ENCODE results near the gene SSC4D. TPM values are rescaled to one million over a fixed set of nuclear protein-coding genes. Genes with fewer than 3 reads are reported as not detected.

SSC4D gene
- polyA plus RNA-seq, 1 donor from 2014 or later, result 2.5 TPM

GRCh38 chr7:76354981-76355730 is 54.3 kb downstream of the SSC4D start:
- Histone ChIP-seq H3K9me2 (ENCODE audit: insufficient read depth, low read length) (no peaks in the 10 kb centered on the region), H3K27me3 (ENCODE audit: insufficient read depth, low read depth, low read length) (no peaks in the 10 kb centered on the region), H3K9ac (ENCODE audit: low read length) (no peak overlapping the region), H4K20me1 (ENCODE audit: insufficient read depth) (peaks cover 30% of the 10 kb centered on the region), H2AFZ (ENCODE audit: low read depth, low read length) (no peak overlapping the region), H3K27ac (ENCODE audit: low read length) (peak overlapping the region; percentile 0), H3K79me2 (replicated peaks; ENCODE audit: insufficient read depth, low read length) (peaks cover 81% of the 10 kb centered on the region), H3K36me3 (ENCODE audit: insufficient read depth, low read length) (peaks cover 19% of the 10 kb centered on the region), H3K9me3 (ENCODE audit: low read length) (no peaks in the 10 kb centered on the region), H3K4me2 (ENCODE audit: low read length) (peak overlapping the region; percentile 85), H3F3A (ENCODE audit: insufficient read depth, low read length, poor library complexity, severe bottlenecking) (peaks cover 10% of the 10 kb centered on the region), H3K4me3 (ENCODE audit: low read length) (peak overlapping the region; percentile 99)
- TF ChIP-seq CTCF (IDR thresholded peaks at IDR 0.05; ENCODE audit: poor library complexity, severe bottlenecking) (no peak), EZH2 (IDR thresholded peaks at IDR 0.05; ENCODE audit: borderline replicate concordance, insufficient read depth, low read length, poor library complexity, severe bottlenecking) (no peak), MXI1 (conservative IDR thresholded peaks at IDR 0.05; ENCODE audit: poor library complexity, severe bottlenecking) (no peak), TAF1 (IDR thresholded peaks at IDR 0.05; ENCODE audit: low read depth) (no peak), RAD21 (conservative IDR thresholded peaks at IDR 0.05) (no peak), SMC3 (conservative IDR thresholded peaks at IDR 0.05; ENCODE audit: poor library complexity) (no peak), POLR2AphosphoS5 (IDR thresholded peaks at IDR 0.05) (no peak)

GRCh38 chr7:76354516-76354915 is 55.0 kb downstream of the SSC4D start:
- H3K79me2 ChIP-seq (replicated peaks; ENCODE audit: insufficient read depth, low read length), result peaks cover 88% of the 10 kb centered on the region
- H2AFZ ChIP-seq (ENCODE audit: low read depth, low read length), result no peak overlapping the region
- no peaks in the 10 kb centered on the region for H3K9me2 ChIP-seq (ENCODE audit: insufficient read depth, low read length)
- no peak overlapping the region for H3K4me2 ChIP-seq (ENCODE audit: low read length)
- H3K36me3 ChIP-seq (ENCODE audit: insufficient read depth, low read length), result peaks cover 23% of the 10 kb centered on the region
- H3K27ac ChIP-seq (ENCODE audit: low read length), result no peak overlapping the region
- H3K9me3 ChIP-seq (ENCODE audit: low read length), result no peaks in the 10 kb centered on the region
- H3K4me3 ChIP-seq (ENCODE audit: low read length), result peak overlapping the region; percentile 99
- peaks cover 37% of the 10 kb centered on the region for H4K20me1 ChIP-seq (ENCODE audit: insufficient read depth)
- H3K9ac ChIP-seq (ENCODE audit: low read length), result no peak overlapping the region
- no peaks in the 10 kb centered on the region for H3K27me3 ChIP-seq (ENCODE audit: insufficient read depth, low read depth, low read length)
- H3F3A ChIP-seq (ENCODE audit: insufficient read depth, low read length, poor library complexity, severe bottlenecking), result peaks cover 10% of the 10 kb centered on the region
- TF ChIP-seq RAD21 (conservative IDR thresholded peaks at IDR 0.05) (no peak), EZH2 (IDR thresholded peaks at IDR 0.05; ENCODE audit: borderline replicate concordance, insufficient read depth, low read length, poor library complexity, severe bottlenecking) (no peak), EP300 (conservative IDR thresholded peaks at IDR 0.05; ENCODE audit: poor library complexity, severe bottlenecking) (no peak), SMC3 (conservative IDR thresholded peaks at IDR 0.05; ENCODE audit: poor library complexity) (no peak), TAF1 (IDR thresholded peaks at IDR 0.05; ENCODE audit: low read depth) (no peak), REST (IDR thresholded peaks at IDR 0.05; ENCODE audit: borderline replicate concordance) (no peak), MXI1 (conservative IDR thresholded peaks at IDR 0.05; ENCODE audit: poor library complexity, severe bottlenecking) (no peak), POLR2AphosphoS5 (IDR thresholded peaks at IDR 0.05) (no peak)
